ENCODE data around the gene PID1.
"Not testable (repeated sequence)": the region's sequence is repeated elsewhere in the genome, so short reads cannot be mapped to it uniquely, and the experiment has no call there.

Gene PID1

DNA sequence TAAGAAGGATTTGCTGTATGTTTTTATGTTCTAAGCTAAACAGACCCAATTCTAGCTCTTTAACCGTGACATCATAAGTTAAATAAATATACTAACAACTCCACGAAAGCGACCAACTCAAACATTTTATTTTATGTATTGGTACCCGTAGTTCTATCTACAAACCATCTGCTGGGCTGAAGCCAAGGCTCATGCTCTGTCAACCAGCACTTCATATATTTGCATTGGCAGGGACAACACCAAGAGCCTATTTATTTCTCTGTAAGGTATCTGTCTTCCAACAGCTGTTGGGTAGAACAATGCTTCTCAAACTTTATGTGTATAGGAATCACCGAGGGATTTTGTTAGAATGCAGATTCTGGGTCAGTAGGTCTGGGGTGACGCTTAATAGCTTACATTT lies 64.5 kb downstream of the PID1 start:
- no peak for DNase-seq

DNA sequence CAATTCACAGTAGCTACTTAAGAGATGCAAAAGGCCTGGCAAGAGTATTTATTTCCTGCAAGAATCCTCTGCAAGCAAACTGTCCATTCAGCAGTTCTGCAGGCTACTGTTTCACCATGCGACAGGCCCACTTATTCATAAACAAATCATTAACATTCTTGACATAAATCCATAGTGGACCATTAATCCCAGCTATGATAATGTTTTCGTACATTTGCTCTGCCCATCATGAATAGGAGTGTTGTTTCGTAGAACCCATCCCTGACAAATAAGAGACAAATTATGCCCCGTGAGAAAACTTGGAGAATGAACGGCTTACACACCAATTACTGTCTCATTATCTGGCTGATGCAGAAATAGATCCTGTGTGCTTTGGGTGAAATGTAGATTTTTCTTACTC lies 65.4 kb downstream of the PID1 start:
- DNase-seq, result no peak

DNA sequence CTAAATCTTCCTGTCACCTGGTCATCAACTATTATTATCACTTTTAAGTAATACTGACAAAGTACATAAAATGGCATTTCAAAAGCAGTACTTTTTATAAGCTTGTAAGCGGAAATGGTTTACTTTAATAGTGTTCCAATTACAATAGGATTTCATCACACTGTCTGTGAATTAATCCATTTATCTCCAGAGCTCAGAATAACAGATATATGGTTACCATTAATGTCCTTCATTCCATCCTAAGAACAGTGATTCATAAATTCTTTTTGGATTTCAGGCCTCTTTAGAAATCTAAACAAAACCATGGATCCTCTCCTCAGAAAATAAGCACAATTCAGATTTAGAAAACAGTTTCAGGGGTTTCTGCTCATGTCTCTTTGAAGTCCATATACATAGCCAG lies 68.4 kb downstream of the PID1 start:
- no peak for DNase-seq

DNA sequence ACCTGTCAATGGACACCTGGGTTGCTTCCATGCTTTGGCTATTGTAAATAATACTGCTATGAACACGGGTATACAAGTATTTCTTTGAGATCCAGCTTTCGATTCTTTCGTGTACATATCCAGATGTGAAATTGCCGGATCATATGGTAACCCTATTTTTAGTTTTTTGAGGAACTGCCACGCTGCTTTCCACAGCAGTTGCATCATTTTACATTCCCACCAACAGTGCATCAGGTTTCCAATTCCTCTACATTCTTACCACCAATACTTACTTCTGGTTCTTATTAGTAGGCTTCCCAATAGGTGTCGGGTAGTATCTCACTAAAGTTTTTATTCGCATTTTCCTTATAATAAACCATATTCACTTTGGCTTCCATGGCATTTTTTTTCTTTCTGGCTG lies 69.6 kb downstream of the PID1 start:
- no peak for DNase-seq

DNA sequence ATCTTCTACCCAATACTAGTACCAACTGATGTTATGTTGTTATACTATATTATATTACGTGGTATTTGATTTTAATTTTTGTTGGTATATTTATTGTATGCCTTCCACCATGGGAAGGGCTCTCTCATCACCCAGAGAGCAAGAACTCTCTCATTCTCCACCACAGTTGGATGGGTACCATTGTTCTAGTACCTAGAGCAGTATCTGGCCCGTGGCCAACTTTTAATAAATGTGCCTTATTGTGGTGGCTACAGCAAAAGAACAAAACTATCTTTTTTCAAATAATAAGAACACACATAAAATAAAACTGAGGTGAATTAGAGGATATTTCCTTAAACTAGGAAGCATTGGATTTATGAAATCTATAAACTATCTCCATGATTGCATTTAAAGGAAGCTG lies 71.8 kb downstream of the PID1 start:
- DNase-seq, result no peak

DNA sequence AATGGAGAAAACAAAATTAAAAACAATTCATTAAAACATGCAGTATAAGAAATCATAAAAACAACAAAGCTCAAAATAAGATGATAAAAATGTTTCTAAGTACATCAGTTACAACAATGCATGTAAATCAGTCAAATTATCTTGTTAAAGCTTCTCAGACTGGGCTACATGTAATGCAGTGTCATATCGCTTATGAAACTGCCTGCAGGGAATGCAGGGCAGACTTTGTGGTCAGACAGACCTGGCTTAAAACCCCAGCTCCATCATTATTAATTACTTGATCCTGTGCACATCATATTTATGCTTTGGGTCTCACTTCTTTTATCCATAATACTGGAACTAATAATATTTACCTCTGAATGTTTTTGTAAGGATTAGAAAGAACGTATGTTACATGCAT lies 74.6 kb downstream of the PID1 start:
- DNase-seq, result no peak

DNA sequence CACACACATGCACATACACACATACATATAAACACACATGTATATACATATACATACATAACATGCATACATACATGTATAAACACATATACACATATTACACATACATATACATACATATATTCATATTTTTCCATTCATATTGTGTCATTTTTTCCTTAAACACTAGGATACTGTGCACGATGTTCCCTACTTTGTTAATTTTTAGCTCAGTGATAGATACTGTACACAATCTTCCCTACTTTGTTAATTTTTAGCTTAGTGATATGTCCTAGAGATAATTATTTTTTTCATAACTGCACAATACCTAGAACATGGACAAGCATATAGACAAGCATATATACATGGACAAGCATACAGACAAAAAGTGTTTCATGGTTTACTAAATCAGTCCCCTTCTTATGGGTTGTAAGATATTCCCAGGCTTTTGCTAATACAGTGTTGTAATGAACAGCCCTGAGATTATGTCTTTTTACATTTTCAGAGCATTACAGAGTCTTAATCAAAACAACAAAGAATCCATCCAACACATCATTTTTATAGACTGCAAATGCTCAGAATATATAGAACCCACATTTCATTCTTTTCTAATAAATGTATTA lies 75.6 kb downstream of the PID1 start:
- DNase-seq, result no peak

DNA sequence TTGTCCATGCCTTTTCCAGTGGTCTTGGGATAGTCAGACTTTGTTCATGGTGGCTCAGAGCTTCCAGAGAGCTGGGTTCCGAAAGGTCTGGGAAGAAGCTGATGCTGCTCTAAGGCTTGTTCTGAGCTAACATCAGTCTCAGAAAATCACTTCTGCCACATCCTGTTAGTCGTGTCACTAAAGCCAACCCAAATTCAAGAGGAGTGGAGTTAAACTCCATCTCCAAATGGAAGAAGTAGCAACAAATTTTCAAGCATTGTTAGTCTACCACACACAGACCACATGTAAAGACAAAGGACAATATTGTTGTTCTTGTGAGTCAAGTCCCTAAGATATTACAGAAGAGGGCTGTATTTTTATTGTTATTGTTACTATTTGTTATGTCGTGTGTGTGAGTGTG lies 77.8 kb downstream of the PID1 start:
- DNase-seq, result no peak

DNA sequence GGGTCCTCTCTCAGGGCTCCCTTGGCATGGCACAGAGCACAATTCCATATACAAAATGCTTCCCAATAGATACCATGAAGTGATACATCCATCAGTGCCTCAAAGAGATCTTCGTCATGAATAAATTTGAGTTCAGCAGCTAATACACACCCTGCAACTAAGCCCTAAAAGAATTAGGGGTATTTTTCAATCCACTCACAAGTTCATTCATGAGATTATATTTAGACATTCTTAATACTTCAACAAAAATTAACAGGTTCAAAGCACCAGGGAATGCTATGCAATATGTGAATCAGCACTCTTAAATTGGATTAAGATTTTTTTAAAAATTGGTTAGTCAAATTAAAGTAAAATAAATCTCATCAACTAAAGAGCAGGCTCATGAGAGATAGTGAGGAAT lies 79.7 kb downstream of the PID1 start:
- no peak for DNase-seq

DNA sequence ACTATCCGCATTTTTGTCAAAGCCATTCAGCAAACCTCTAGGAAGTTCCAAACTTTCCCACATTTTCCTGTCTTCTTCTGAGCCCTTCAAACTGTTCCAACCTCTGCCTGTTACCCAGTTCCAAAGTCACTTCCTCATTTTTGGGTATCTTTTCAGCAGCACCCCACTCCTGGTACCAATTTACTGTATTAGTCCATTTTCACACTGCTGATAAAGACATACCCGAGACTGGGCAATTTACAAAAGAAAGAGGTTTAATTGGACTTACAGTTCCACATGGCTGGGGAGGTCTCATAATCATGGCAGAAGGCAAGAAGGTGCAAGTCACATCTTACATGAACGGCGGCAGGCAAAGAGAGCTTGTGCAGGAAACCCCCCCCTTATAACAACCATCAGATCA lies 84.0 kb downstream of the PID1 start:
- not testable (repeated sequence) for DNase-seq

DNA sequence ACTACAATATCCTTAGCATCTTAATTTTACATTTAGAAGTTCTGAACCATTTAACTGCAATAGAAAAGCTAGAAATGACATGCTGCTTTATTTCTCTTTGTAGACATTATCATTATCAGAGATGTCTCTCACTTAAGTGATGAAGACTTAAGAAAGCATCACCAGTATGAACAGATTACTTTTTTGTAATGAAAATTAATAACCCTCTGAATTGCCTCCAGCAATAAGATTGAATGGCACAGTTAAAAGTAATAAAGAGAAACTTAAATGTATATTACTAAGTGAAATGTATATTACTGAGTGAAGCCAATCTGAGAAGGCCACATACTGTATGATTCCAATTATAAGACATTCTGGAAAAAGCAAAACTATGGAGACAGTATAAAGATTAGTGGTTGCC lies 89.4 kb downstream of the PID1 start:
- no peak for DNase-seq

DNA sequence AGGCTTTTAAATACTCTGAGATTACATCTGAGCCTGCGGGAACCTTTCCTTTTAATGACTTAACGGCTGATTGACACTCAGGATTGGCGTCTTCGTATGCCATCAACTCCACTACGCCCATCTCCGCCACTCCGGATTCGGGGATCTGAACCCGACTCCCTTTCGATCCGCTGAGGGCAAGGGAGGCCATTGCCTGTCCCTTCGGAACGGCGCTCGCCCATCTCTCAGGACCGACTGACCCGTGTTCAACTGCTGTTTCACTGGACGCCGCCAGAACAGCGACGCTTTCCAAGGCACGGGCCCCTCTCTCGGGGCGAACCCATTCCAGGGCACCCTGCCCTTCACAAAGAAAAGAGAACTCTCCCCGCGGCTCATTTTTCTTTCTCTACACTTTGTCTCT lies 90.4 kb downstream of the PID1 start:
- DNase-seq, result no peak

DNA sequence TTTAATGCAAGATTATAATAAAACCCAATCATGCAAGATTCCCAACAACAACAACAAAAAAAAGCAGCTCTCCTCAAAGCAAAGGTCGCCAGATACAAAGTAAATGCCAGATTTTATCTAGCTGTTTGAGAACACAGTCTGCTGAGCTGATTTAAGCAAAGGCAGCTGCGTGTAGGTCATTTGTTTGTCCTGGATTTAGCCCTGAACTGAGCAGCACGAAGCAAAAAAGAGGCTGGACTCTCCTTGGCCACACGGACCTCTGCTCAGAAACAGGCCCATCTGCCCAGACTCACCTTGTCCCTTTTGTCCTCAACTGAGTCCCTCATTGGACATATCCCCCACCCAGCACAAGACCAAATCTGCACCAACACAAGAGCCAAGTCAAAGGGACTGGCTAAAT lies 91.5 kb downstream of the PID1 start:
- DNase-seq, result no peak

DNA sequence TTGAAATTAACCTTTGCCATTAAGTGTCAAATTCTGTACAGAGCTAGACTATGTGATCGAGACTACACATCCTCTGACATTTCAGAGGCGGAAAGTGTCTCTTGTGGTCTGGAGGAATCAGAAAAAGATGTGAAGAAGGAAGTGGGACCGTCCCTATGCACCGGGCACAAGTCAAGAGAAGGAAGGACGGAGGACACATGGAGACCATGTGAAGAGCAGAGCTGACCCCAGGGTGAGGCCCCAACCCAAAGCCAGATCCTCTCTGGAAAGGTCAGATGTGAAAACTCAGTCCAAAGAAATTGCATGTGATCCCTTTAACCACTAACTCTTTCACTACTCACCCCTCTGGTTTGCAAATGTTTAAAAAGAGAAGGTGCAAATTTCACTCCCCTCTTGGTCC lies 92.4 kb downstream of the PID1 start:
- DNase-seq, result no peak

DNA sequence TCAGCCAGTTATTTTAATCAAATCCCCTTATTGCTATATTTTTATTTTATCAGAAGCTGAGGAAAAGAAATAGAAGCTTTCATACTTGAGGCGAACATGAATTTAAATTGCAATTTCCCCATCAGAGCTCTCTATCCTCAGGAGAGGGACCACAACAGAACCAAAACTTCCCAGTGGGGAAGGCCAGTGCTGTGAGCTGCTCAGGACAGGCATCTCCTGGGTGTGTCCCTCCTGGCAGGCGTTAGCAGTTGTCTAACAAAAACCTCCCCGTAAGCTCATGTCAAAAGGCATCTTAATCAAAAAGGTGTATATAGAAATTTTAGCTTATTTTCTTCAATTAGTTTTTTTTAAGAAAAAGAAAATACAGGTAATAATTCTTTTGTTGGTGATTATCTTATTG lies 93.0 kb downstream of the PID1 start:
- no peak for DNase-seq

DNA sequence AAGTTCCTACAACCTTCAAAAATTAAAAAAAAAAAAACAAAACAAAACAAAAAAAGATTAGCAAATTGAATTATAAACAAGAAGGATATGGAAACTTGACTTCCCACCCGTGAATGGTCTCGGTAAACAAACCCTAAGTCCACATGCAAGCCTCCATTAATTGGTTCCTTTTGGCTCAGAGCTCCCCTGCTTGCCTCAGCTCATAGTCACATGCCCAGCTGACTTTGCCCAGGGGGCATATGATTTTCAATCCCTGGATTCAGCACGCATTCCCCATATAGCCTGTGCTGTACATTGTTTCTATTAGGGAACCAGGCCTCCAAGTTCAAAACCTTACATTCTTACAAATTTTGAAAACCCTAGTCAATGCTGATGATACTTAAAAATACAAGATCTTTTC lies 95.0 kb downstream of the PID1 start:
- DNase-seq, result no peak

DNA sequence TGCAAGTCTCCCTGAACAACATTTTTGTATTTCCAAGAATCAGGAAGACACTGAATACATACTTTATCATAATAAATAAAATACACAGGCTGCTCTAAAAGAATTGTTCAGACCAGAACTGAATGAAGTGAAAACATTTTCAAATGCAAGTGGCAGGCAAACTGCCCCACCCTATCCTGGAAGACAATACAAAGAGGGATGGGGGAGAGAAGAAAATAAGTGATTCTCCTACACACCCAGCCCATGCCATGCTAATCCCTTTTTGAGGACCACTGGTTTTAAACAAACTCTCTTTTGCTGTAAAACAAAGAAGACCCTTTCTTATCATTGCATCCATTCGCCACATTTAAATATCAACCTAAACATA lies 95.6 kb downstream of the PID1 start:
- DNase-seq, result no peak

DNA sequence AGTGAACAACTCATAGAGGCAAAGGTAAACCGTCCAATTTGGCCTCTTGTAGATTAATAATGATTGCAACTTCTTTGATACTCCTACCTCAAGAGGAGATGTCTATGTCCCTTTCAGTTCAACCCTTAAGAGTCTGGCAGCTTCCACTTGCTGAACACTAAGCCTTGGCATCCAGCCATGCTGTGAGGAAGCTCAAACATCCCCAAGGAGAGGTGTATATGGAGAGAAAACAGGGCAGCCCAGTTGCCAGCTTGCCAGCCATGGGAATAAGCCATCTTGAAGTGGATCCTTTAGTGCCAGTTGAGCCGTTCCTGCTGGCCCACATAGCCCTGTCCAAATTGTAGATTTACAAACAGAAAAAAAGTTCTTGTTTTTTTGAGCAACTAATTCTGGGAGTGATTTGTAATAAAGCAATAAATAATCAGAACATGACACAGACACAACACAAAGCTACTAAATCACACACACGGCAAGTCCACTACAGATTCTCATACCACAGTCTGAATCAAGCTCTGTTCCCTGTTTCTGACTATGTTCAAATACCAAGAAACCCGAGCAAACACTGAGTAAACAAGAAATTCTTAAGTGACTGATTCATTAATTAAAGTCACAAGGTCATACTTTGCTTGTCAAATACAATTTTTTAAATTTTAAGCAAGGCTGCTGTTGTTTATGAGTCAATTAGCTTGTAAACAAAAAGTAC lies 96.1 kb downstream of the PID1 start:
- no peak for DNase-seq

DNA sequence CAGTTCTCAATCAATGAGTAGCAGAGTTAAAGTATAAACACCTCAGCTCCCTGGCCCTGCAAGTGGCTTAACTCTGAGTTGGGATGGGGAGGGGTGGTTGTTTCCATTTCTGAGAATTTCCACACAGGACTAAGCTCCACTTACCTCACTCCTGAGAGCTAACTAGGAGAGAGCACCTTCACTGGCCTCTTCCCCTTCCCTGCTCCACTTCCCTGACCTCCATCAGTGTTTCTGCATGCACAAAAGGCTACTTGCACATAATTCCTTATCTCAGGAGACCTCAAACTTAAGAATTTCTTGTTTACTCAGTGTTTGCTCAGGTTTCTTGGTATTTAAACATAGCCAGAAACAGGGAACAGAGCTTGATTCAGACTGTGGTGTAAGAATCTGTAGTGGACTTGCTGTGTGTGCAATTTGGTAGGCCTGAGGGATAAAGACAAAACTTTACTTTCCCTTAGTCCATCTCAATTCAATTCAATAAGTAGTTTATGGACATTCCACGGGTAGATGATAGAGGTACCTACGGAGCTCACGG lies 97.2 kb downstream of the PID1 start:
- DNase-seq, result no peak

DNA sequence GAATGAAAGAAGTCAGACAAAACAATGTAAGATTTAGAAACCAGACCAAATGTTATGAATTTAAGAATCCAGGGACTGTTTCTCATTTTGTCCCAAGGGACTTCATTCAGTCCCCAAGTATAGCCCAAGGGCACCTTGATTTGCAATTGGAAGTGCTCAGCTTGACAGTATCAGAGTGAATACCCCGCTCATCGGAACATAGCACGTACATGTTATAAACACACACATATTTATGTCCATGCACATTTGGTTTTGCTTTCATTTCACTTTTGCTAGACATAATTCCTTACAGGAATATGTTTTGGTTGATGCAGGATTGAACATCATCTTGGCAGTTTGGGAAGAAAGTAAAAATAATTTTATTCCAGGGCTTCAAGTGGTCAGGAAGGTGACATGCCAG lies 100.2 kb downstream of the PID1 start:
- no peak for DNase-seq

DNA sequence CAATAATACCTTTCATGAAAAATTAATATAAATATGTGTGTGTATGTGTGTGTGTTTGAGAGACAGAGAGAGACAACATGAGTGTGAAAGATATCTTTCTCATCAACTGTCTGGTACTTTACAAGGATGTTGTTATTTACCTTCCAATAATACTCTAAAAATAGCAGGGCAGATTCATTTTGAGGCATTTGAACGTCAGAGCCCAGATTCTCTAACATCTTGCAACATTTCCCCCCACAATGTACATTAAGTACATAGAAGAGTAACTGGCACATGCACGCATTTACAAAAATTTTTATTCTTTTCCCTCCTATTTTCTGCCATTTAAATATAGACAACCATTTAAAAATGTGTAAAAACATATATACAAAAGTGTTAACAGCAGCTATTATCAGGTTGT lies 100.9 kb downstream of the PID1 start:
- DNase-seq, result no peak

DNA sequence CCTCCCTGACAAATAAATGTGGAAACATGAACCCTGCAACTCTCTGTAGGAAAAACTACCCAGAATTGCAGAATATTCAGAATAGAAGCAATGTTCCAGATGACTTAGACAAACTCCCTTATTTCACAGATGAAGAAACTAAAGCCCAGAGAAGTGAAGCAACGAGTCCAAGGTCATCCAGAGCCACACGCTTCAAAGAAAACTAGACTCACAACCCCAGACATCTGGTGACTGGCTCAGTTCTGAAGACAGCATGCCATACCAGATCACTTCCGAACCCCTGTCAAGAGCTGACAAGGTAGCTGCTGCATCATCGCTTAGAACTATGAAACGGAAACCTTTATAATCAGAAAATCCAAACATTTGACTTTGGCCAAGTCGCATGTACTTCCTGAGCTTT lies 101.3 kb downstream of the PID1 start:
- DNase-seq, result no peak

DNA sequence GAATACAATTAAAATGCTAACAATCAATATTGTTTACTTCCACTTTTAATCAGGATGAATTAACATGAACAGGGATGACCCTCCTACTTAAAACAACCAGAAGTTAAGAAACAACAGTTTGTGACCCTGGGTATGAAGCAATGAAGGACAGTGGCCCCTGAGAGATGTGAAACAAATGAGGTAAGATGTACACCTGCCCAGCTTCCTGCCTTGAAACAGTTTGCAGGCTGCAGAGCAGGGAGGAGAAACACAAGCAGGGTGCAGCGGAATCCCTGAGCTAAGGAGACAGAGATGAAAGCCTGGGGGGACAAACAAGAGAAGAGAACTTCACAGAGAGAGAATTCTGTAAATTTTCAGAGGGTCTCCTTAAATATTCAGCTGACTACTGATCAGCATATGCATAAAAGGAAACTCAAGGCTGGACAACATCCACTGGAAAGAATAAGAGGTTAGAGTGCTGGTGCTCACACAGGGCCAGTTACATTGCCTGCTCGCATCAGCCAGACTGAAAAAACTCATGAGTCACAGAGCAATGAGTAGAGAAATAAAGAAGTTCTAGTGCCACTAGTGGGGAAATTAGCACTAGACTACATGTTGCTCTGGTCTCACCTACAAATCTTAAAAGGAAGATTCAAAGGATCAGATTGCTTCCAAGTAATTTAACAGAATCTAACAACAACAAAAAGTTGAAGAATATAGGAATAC lies 106.4 kb downstream of the PID1 start:
- DNase-seq, result no peak

DNA sequence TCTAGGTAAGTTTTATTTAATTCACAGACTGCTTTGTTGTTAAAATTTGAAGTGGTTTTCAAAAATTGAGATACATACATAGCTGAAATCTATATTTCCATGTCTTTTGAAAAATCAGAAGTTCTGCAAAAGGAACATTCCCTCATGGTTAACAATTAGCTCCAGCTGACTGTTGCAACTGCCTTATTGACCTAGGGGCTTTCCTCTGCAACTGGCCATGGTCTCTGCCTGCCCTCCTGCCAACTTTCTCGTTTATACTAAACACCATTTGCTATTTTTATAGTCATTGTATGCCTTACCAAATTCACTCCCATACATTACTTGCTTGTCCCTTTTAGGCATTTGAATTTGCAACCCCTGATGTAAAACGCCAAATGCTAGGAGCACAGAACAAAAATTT lies 107.2 kb downstream of the PID1 start:
- no peak for DNase-seq

DNA sequence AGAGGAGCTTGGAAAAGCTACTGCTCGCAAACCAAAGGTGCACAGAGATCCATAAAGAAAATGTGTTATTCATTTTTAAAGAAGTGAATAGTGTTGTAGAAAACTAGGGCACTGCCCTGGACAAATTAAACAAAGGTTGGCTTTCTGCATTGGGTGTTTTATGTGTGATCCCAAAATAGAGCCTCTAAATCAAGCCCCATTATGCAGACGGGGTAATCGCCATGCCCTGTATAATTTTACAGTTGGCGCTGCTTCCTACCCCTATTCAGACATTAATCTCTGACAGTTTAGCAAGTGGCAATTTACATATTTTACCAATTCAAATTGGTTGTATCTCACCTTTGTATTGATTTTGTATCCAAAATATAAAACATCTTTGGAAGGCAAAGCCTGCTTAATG lies 109.1 kb downstream of the PID1 start:
- no peak for DNase-seq
